GM12878 (cell line): Measurements from ENCODE around the gene PCSK5.

Experiments used
- CBX5 ChIP-seq: sonication (generic); IDR thresholded peaks from 2 replicates; pipeline ENCODE4 v1.6.1; 2016; ENCODE audit warnings: low read depth, moderate library complexity, mild to moderate bottlenecking, inconsistent platforms
- ESRRA ChIP-seq: IDR thresholded peaks from 2 replicates; pipeline ENCODE4 v1.6.1; 2012; ENCODE audit warnings: mild to moderate bottlenecking, low read length, improper control_type of control experiment
- POLR2A ChIP-seq: IDR thresholded peaks from 2 replicates; pipeline ENCODE4 v1.6.1; 2011; ENCODE audit warnings: low read depth, mild to moderate bottlenecking, low read length
- POLR2AphosphoS5 ChIP-seq: IDR thresholded peaks from 2 replicates; pipeline ENCODE4 v1.6.1; 2011; ENCODE audit warnings: mild to moderate bottlenecking, low read length, inconsistent platforms
- RELA ChIP-seq: fragments of 450-650 bp; IDR thresholded peaks from 2 replicates; pipeline ENCODE4 v1.8.0; 2014; ENCODE audit warnings: borderline replicate concordance; ENCODE audit not compliant: partially characterized antibody
- TCF12 ChIP-seq: IDR thresholded peaks from 2 replicates; pipeline ENCODE4 v1.6.1; 2011; ENCODE audit warnings: low read depth, mild to moderate bottlenecking, low read length
- TF ChIP-seq, protein P1 (sequence below): fragments of 450-650 bp; IDR thresholded peaks from 2 replicates; pipeline ENCODE4 v1.6.1; 2017; ENCODE audit warnings: antibody characterized with exemption, mild to moderate bottlenecking, moderate library complexity
- TF ChIP-seq, protein P2 (sequence below): IDR thresholded peaks from 2 replicates; pipeline ENCODE4 v1.6.1; 2011; ENCODE audit warnings: mild to moderate bottlenecking, low read depth, low read length, moderate library complexity; ENCODE audit not compliant: insufficient replicate concordance
- TF ChIP-seq, protein P3 (sequence below), 3 experiments: IDR thresholded peaks in 2 of 3; conservative IDR thresholded peaks in 1 of 3; 2 replicates each; pipeline ENCODE4 v1.5.1; 2011; ENCODE audit warnings: low read depth in 3 of 3, low read length in 3 of 3, mild to moderate bottlenecking in 3 of 3, control low read depth in 2 of 3, moderate library complexity in 2 of 3, inconsistent platforms in 1 of 3, mixed read lengths in 1 of 3; ENCODE audit not compliant: control insufficient read depth in 2 of 3, insufficient read depth in 1 of 3; ENCODE audit errors: extremely low read depth in 1 of 3

DNA sequence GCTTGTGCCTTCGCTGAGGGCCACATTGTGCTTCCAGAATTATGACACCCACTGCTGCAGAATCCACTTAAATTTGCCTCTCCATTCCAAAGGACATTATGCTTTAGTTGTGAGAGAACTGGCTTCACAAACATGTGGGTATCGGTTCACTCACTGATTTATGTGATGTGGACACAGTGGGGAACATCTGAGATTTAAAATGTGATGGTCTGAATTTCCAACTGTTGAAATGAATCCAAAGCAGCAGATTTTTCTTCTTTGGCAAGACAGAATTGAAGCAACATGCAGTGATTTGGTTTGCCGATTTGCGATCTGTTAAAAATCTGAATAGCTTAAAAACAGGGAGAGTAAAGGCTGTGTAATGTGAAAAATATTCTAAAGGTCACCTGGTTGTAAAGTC lies 20.3 kb downstream of the PCSK5 start:
- TF ChIP-seq, protein P1, sequence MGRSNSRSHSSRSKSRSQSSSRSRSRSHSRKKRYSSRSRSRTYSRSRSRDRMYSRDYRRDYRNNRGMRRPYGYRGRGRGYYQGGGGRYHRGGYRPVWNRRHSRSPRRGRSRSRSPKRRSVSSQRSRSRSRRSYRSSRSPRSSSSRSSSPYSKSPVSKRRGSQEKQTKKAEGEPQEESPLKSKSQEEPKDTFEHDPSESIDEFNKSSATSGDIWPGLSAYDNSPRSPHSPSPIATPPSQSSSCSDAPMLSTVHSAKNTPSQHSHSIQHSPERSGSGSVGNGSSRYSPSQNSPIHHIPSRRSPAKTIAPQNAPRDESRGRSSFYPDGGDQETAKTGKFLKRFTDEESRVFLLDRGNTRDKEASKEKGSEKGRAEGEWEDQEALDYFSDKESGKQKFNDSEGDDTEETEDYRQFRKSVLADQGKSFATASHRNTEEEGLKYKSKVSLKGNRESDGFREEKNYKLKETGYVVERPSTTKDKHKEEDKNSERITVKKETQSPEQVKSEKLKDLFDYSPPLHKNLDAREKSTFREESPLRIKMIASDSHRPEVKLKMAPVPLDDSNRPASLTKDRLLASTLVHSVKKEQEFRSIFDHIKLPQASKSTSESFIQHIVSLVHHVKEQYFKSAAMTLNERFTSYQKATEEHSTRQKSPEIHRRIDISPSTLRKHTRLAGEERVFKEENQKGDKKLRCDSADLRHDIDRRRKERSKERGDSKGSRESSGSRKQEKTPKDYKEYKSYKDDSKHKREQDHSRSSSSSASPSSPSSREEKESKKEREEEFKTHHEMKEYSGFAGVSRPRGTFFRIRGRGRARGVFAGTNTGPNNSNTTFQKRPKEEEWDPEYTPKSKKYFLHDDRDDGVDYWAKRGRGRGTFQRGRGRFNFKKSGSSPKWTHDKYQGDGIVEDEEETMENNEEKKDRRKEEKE, result no peak
- TF ChIP-seq, protein P2, sequence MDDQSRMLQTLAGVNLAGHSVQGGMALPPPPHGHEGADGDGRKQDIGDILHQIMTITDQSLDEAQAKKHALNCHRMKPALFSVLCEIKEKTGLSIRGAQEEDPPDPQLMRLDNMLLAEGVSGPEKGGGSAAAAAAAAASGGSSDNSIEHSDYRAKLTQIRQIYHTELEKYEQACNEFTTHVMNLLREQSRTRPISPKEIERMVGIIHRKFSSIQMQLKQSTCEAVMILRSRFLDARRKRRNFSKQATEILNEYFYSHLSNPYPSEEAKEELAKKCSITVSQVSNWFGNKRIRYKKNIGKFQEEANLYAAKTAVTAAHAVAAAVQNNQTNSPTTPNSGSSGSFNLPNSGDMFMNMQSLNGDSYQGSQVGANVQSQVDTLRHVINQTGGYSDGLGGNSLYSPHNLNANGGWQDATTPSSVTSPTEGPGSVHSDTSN, result no peak
- TF ChIP-seq, protein P3, sequence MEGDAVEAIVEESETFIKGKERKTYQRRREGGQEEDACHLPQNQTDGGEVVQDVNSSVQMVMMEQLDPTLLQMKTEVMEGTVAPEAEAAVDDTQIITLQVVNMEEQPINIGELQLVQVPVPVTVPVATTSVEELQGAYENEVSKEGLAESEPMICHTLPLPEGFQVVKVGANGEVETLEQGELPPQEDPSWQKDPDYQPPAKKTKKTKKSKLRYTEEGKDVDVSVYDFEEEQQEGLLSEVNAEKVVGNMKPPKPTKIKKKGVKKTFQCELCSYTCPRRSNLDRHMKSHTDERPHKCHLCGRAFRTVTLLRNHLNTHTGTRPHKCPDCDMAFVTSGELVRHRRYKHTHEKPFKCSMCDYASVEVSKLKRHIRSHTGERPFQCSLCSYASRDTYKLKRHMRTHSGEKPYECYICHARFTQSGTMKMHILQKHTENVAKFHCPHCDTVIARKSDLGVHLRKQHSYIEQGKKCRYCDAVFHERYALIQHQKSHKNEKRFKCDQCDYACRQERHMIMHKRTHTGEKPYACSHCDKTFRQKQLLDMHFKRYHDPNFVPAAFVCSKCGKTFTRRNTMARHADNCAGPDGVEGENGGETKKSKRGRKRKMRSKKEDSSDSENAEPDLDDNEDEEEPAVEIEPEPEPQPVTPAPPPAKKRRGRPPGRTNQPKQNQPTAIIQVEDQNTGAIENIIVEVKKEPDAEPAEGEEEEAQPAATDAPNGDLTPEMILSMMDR (IDR thresholded peaks at IDR 0.05 in 2 of 3, conservative IDR thresholded peaks at IDR 0.05 in 1 of 3; ENCODE audit: control insufficient read depth in 2 of 3, extremely low read depth in 1 of 3, insufficient read depth in 1 of 3, low read depth in 3 of 3, low read length in 3 of 3), result no peak
- TF ChIP-seq POLR2AphosphoS5, result no peak
- no peak for TF ChIP-seq ESRRA
- no peak for TF ChIP-seq TCF12
- TF ChIP-seq RELA, result no peak
- TF ChIP-seq POLR2A, result no peak
- no peak for TF ChIP-seq CBX5
